Measurements from ENCODE around the gene KRT74. TPM values are rescaled to one million over a fixed set of nuclear protein-coding genes. Genes with fewer than 3 reads are reported as not detected.

Gene KRT74
- total and polyA plus RNA-seq, 2 donors from 2014 or later = not detected

DNA sequence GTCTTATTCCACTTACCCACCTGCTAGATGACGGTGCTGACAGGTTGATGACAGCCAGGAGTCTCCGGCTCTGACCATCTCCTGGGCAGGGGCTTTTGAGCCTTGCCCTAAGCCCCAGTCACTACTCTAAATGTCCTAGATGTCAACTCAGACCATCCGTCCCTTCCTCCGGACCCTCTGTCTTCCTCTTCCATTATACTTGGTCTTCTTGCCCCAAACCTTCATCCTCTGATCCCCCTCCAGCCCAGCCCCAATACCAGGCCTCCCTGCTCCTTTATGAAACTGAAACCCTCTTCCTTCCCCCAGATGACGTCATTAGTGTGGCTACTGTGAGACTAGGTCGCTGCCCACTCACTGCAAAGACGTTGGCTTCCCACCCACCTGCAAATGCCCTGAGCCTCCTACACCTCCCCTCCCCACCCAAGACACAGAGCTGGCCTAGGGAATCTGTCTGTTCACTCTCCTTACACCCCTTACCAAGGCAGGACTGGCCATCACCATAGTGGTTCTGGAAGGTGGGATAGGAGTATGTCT is 30.8 kb downstream of the KRT74 start:
- no peaks in the 10 kb centered on the region for H3K9me3 ChIP-seq (ENCODE audit: control insufficient read depth in 2 of 3, insufficient read depth in 1 of 3, low read length in 3 of 3)
- DNase-seq (no peak), FAIRE-seq (no peak)
- no peak overlapping the region for H3K4me3 ChIP-seq (ENCODE audit: low read length in 3 of 3)
- no peak overlapping the region for H3K27ac ChIP-seq (ENCODE audit: low read depth in 2 of 2, low read length in 2 of 2)
- H3K9ac ChIP-seq (ENCODE audit: low read length in 3 of 3) = no peak overlapping the region
- intact Hi-C loops (cut with DNase I) = no loop called here
- TF ChIP-seq, protein P1, sequence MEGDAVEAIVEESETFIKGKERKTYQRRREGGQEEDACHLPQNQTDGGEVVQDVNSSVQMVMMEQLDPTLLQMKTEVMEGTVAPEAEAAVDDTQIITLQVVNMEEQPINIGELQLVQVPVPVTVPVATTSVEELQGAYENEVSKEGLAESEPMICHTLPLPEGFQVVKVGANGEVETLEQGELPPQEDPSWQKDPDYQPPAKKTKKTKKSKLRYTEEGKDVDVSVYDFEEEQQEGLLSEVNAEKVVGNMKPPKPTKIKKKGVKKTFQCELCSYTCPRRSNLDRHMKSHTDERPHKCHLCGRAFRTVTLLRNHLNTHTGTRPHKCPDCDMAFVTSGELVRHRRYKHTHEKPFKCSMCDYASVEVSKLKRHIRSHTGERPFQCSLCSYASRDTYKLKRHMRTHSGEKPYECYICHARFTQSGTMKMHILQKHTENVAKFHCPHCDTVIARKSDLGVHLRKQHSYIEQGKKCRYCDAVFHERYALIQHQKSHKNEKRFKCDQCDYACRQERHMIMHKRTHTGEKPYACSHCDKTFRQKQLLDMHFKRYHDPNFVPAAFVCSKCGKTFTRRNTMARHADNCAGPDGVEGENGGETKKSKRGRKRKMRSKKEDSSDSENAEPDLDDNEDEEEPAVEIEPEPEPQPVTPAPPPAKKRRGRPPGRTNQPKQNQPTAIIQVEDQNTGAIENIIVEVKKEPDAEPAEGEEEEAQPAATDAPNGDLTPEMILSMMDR (IDR thresholded peaks at IDR 0.05; ENCODE audit: borderline replicate concordance, extremely low read depth, insufficient read depth) = no peak
- no peaks in the 10 kb centered on the region for H3K4me1 ChIP-seq (ENCODE audit: control insufficient read depth in 2 of 3, insufficient read depth in 2 of 3, low read depth in 1 of 3, low read length in 3 of 3)
- no peaks in the 10 kb centered on the region for H3K36me3 ChIP-seq (ENCODE audit: control insufficient read depth in 2 of 3, insufficient read depth in 3 of 3, low read length in 3 of 3)
- H3K27me3 ChIP-seq (ENCODE audit: control insufficient read depth, insufficient read depth, low read length) = no peaks in the 10 kb centered on the region

DNA sequence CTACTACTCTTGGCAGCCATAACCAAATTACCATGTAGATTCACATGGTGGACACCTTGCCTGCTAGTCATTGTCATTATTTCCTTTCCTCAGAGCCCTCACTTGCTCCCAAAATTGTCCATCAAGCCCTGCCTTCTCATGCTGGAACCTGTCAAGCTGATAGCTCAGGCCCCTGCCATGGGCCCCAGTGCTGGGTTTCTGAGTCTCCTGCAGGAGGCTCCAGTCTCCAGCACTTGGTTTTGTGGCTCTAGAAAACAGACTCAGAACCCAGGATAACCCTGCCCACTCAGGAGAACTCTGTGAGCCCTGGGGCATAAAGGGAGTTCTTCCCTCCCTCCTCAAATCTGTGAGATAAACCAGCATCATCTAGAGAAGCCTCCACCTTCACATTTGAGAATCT is 31.5 kb downstream of the KRT74 start:
- DNase-seq (no peak), FAIRE-seq (no peak)
- no peaks in the 10 kb centered on the region for H3K36me3 ChIP-seq (ENCODE audit: control insufficient read depth in 2 of 3, insufficient read depth in 3 of 3, low read length in 3 of 3)
- H3K27ac ChIP-seq (ENCODE audit: low read depth in 2 of 2, low read length in 2 of 2) = no peak overlapping the region
- H3K9me3 ChIP-seq (ENCODE audit: control insufficient read depth in 2 of 3, insufficient read depth in 1 of 3, low read length in 3 of 3) = no peaks in the 10 kb centered on the region
- intact Hi-C loops (cut with DNase I) = no loop called here
- no peaks in the 10 kb centered on the region for H3K27me3 ChIP-seq (ENCODE audit: control insufficient read depth, insufficient read depth, low read length)
- no peaks in the 10 kb centered on the region for H3K4me1 ChIP-seq (ENCODE audit: control insufficient read depth in 2 of 3, insufficient read depth in 2 of 3, low read depth in 1 of 3, low read length in 3 of 3)
- TF ChIP-seq, protein P1 (IDR thresholded peaks at IDR 0.05; ENCODE audit: borderline replicate concordance, extremely low read depth, insufficient read depth) = no peak
- H3K9ac ChIP-seq (ENCODE audit: low read length in 3 of 3) = no peak overlapping the region
- no peak overlapping the region for H3K4me3 ChIP-seq (ENCODE audit: low read length in 3 of 3)

DNA sequence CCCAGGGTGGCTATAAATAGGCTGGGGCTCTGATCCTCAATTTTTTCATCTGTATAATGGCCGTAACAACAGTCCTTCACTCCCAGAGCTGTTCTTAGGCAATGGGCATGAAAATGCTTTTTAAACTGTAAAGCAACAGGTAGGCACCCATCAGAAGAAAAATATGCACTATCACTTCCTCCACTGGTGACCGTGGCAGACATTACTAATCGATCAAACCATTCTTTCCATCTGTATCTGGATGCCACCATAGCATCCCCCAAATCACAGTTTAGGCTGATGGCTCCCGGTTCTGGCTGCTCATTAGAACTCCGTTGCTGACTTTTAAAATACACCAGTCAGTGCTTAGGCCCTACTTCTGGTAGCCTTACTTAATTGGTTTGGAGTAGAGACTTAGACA is 31.9 kb downstream of the KRT74 start:
- TF ChIP-seq, protein P1 (IDR thresholded peaks at IDR 0.05; ENCODE audit: borderline replicate concordance, extremely low read depth, insufficient read depth) = no peak
- FAIRE-seq (no peak), DNase-seq (no peak)
- no peaks in the 10 kb centered on the region for H3K36me3 ChIP-seq (ENCODE audit: control insufficient read depth in 2 of 3, insufficient read depth in 3 of 3, low read length in 3 of 3)
- no peaks in the 10 kb centered on the region for H3K4me1 ChIP-seq (ENCODE audit: control insufficient read depth in 2 of 3, insufficient read depth in 2 of 3, low read depth in 1 of 3, low read length in 3 of 3)
- H3K4me3 ChIP-seq (ENCODE audit: low read length in 3 of 3) = no peak overlapping the region
- H3K9ac ChIP-seq (ENCODE audit: low read length in 3 of 3) = no peak overlapping the region
- H3K27ac ChIP-seq (ENCODE audit: low read depth in 2 of 2, low read length in 2 of 2) = no peak overlapping the region
- intact Hi-C loops (cut with DNase I) = no loop called here
- H3K9me3 ChIP-seq (ENCODE audit: control insufficient read depth in 2 of 3, insufficient read depth in 1 of 3, low read length in 3 of 3) = no peaks in the 10 kb centered on the region
- H3K27me3 ChIP-seq (ENCODE audit: control insufficient read depth, insufficient read depth, low read length) = no peaks in the 10 kb centered on the region

DNA sequence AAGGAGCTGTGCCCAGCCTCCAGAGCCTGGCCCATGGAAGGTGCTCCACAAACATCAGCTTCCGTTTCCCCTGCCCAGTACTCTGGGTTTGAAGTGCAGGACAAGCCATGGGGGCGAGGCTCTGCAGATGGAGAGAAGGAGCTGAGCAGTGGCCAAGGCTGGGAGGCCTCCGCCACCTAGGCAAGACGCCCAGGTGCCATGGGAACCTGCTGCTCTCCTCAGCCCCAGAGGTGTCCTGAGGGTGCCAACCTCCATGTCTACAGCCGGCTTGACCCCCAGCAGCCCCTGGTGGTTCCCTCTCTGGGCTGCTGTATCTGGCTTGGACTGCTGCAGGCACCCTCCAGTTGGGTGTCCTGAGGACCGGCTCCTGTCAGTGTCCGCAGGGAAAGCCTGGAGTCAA is 33.1 kb downstream of the KRT74 start:
- Histone ChIP-seq H3K9ac (ENCODE audit: low read length in 3 of 3) (no peak overlapping the region), H3K27me3 (ENCODE audit: control insufficient read depth, insufficient read depth, low read length) (no peaks in the 10 kb centered on the region), H3K9me3 (ENCODE audit: control insufficient read depth in 2 of 3, insufficient read depth in 1 of 3, low read length in 3 of 3) (no peaks in the 10 kb centered on the region), H3K36me3 (ENCODE audit: control insufficient read depth in 2 of 3, insufficient read depth in 3 of 3, low read length in 3 of 3) (no peaks in the 10 kb centered on the region), H3K4me3 (ENCODE audit: low read length in 3 of 3) (no peak overlapping the region), H3K4me1 (ENCODE audit: control insufficient read depth in 2 of 3, insufficient read depth in 2 of 3, low read depth in 1 of 3, low read length in 3 of 3) (no peaks in the 10 kb centered on the region), H3K27ac (ENCODE audit: low read depth in 2 of 2, low read length in 2 of 2) (no peak overlapping the region)
- TF ChIP-seq, protein P1 (IDR thresholded peaks at IDR 0.05; ENCODE audit: borderline replicate concordance, extremely low read depth, insufficient read depth) = no peak
- intact Hi-C loops (cut with DNase I) = no loop called here
- FAIRE-seq (no peak), DNase-seq (no peak)
